Stimulated activated naive CD4-positive, alpha-beta T cell (primary cell): ENCODE measurements around the gene INKA1.
"Not testable (repeated sequence)": the region's sequence is repeated elsewhere in the genome, so short reads cannot be mapped to it uniquely, and the experiment has no call there.

Experiments
- DNase-seq, 6 experiments: peaks; one replicate each; lab custom pipeline; 2025; lab: John Stamatoyannopoulos, UW

INKA1 gene

DNA sequence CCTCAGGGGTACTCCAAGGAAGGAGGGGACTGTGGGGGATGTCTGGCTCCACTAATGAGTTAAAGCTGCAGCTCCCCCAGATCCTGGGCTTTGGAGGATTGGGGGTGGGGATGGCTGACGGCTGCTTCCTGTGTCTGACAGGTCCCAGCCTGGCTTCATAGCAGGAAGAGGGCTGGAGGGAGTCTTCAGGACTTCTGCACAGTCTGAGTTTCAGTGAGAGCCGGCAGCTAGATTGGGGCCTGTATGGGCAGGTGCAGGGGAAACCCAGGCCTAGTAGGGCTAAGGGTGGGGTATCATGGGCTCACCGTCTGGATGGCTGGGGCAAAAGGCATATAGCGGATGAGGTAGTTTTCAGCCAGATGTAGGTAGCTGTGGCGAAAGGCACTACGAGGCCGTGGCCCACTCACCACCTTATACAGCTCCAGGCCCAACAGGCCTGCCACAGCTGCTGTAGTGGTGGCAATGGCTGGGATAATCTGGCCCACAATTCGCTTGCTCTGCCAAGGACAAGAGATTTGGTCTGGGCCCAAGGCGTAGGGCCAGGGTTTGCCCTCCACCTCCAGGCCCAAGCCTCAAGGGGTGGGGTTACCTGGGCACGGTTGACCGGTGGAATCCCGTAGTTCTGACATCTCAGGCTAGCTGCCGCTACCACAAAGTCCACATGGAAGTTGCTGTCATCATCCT lies 4.5 kb downstream of the INKA1 start:
- DNase-seq, result no peak

DNA sequence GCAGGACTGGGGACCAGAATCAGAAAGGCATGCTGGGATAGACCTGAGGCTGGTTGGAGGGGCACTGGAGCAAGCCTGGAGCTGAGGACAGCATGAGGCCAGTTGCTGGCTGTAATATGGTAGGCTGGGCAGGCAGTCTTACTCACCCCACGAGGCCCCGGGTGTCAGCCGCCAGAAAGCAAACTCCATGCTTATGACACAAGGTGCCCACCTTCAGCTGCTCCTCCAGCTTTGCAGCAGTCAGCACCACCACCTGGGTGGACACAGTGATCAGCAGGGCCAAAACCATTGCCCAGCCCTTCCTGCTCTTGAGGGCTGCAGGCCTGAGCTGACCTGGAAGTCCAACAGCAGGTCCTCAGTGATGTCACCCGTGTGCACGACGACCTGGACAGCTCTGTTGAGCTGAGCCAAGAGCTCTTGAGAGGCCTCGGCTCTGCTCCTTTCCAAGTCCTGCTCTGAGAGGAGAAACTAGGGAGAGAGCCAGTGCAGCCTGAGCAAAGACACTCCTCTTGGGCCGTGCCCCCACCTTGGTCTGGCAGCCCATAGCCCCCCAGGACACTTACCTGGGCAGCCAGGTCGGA lies 9.9 kb downstream of the INKA1 start:
- no peak for DNase-seq

DNA sequence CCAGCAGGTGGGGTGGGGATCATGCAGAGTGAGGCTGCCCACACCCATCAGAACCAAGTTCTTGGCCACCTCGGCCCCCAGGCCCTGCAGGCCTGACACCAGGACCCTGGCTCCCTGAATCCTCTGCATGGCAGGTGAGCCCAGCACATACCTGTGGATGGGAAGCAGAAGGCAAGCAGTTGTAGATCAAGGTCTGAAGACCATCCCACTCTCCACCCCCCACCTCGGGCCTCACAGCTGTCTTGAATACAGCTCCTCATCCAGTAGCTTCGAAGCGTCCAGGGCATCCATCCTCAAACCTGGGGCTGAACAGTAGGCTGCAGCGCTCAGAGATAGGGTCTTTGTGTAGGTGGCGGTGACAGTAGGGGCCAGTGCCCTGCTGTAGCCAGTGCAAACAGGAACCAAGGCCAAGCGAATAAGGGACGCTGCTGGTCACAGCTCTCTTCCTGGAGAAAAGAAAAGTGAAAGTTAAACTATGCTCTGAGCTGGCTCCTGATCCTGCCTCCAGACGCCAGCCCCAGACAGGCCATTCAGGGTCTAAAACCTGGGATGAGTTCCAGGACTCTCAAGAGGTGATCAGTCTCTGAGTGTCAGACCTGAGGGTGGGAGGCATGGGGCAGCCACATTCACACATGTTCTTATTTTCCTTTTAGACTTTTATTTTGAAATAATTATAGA lies 10.6 kb downstream of the INKA1 start, which contains the start of gene UBA7:
TSS of gene UBA7 (minus strand) at position 457 of the 678 bp plus-strand sequence. CDS start at position 291, 166 bp downstream.
- peak in 5 of 6 experiments; percentile 11 to 57 (median 42) for DNase-seq

DNA sequence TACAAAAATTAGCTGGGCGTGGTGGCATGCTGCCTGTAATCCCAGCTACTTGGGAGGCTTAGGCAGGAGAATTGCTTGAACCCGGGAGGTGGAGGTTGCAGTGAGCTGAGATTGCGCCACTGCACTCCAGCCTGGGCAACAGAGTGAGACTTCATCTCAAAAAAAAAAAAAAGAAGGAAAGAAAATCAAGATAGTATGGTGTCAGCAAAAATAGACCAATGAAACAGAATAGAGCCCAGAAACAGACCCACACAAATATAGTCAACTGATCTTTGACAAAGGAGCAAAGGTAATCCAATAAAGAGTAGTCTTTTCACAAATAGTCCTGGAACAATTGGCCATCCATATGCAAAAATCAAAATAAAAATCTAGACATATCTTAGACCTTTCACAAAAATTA lies 20.1 kb downstream of the INKA1 start:
- not testable (repeated sequence) for DNase-seq

DNA sequence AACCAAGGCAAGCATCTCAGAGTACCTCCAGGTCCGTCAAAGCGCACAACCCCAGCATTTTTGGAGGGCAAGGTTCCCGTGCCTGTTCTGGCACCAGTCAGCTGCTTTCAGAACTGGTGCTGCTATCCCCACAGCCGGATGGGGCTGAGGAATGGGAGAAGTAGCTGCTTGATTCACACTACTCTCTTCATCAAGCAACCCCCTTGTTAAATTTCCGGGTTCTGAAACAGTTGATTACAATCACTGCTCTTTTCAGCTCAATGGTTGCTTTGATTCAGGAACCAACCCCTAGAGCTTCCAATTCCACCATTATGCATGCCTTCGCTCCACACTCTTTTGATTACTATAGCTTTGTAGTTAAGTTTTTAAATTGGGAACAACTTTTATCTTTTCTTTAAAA lies 23.0 kb downstream of the INKA1 start:
- no peak for DNase-seq

DNA sequence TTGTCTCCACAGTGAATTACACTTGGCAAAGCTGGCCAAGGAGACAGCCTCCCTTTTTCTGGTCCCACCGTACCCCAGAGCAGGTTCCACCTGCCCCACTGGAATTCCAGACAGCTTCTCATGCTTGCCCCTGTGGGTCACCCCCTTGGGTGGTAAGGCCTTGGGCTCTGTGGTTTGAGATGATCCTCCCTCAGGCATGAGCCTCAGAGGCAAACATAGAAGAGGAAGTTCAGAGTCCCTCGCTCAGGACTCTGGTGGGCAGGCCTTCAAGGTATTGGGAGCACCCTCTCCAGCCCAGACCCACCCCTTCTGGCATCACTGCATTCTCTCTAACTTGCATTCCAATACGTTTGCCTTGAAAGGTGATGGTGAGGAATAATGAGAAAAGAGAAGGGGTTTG lies 28.3 kb downstream of the INKA1 start:
- no peak for DNase-seq

DNA sequence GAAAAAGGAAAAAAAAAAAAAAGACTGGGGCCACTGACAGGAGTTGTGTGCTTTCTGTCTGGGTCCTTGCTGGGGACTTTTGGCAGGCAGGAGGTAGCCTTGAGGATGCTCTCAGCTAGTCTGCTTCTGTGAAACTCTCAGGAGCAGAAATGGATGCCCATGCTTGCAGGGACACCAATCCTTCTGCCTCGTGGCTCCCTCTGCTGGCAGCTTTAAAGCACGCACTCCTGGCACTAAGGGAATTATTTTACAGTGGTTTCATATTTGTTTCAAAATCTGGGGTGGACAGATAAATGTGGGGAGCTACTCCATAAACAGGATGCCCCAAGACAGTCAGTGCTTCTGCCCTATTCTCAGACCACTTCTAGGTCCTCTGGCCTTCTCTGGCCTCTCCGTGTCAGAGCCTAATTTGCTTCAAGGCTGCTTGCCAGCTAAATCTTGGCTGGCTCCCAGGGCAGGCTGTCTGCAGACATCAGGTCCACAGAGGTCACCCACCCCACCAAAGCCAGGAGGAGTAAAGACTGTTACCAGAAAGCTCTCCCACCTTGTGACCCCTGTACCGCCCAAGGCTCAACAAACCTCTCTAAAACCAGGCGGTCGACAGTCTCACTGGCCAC lies 36.2 kb downstream of the INKA1 start:
- DNase-seq, result peak; percentile 57 to 83 (median 70)

DNA sequence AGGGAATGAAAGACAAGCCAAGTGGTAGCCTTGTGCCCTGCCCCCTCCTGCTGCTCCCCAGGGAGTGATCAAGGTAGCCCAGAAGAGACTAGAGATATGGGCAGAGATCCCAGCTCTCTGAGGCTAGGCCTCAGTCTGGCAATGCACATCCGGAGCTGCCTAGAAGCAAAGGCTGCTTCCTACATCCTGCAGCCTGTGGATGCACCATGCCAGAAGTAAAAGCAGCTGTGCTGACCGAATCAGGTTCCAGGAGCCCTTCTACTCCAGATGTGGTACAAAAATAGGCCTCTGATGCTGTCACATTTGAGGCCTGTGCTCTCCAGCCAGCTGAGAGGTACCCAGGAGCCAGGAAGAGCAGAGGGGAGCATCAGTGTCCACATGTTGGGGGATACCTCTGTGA lies 37.3 kb downstream of the INKA1 start:
- DNase-seq, result no peak

DNA sequence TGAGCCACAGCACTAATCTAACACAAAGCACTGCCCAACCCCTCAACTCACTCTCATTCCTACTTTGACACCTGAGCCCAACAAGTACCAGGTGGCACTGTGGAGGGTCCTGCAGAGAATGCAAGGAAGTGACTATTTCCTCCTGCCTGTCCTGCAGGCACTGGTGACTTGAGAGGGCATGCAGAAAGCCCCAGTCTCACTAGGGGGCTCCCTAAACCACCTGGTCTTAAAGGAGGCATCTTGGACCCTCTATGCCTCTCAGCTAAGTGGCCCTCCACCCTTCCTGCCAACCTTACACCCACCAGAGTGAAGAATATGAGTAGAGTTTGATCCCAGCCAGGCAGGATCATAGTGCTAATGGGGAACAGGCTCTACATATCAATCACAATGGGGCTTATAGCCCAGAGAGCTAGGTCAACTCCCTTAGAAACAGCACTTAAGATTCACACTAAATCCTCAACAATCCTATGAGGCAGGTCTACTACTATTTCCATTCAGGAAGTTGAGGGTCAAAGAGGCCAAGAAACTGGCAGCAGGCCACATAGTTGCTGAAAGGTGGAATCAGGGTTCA lies 38.1 kb downstream of the INKA1 start:
- DNase-seq, result no peak

DNA sequence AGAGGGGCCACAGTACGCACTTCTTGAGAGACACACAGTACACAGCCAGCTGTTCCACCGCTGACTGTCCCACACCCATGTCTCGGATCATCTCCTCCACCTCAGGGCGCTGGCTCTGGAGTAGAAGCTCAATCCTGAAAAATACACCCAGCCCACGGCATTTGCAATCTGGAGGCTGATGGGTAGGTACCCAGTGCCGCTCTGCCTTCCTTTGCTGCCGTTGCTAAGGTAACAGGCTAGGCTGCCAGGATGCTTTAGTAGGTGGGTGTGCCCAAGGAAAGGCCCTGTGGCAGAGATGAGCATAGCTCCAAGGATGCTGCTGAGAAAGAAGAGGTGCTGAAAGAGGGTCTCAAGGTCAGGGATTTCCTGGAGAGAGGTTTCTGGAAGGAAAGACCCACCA lies 38.7 kb downstream of the INKA1 start:
- no peak for DNase-seq

DNA sequence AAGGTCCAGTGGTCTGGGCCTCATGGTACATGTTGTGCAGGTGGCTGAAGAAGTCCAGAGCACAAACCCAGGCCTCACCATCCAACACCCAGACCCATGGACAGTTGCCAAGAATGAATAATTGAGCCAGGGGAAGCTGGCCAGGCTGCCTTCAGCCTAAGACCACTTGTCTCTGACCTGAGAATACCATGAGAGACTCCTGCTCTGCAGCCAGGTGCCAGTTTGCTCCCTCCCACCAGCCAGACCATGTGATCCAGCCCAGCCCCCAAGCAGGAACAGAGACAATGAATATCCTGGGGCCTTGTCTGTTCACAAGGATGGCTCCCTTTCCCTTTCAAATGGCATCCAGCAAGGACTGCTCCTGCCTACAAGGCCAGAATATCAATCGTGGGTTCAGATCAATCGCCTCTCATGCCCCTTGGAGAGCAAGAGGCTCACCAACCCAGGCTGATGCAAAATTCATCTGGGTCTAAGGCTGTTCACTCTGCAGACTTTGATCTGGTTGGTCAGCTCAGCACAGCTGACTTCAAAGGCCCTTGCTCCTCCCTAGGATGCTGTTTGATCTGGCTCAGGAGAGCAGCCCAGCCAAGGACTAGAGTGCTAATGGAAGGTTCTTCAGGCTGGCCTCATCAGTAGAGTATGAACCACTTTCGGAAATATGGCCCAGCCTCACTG lies 39.9 kb downstream of the INKA1 start:
- no peak for DNase-seq

DNA sequence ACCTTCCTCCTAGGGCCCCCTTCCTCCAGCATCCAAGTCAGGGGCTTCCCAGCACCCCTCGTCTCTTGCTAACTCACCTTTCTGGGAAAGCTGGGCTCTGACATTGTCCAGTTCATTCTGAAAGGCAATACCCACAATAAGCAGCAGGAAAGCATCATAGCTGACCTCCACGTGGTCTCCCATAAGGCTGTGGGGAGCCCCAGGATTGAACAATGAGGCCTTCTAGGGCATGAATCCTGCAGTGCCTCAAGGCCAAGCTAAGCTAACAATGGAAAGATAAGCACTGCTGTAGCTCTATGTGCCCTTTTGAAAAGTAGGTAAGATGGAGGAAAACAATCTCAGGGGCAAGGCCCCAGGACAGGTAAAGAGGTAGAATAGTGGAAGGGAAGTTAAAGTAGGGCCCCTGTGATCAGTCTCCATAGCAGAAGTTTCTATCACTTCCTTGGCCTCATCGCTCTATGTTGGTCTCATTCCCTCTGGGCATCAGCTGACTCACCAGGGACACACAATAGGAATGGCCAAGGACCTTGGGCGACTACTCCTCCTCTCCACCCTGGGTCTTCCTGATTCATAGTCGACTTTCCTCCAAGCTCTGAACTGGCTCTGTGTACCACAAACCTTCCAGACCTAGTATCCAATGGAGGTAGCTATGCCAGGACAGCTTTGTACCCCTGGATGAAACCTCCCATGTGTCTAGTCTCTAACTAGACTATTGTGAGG lies 41.6 kb downstream of the INKA1 start:
- no peak for DNase-seq

DNA sequence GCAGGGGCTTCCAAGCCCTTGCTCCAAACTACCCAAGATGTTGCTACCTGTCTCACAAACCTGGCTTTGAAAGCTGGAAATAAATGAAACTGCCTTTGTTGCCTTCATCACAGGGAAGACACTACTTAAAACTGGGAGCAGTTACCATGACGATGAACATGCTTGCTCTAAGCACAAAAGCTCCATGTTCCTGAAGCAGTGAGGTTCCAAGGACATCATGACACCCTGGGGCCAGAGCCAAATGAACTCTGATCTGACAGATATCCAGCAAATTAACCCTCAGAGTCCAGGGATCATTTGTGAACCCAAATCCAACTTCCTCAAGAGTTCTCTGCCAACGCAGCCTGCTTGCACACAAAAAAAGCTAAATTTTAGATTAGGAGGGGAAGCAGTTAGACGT lies 42.6 kb downstream of the INKA1 start:
- DNase-seq, result no peak
